NCI-H1092 (cell line): ENCODE measurements around the gene PPP1R2.

Experiments used
- DNase-seq: peaks from one replicate; lab custom pipeline; 2025; lab: John Stamatoyannopoulos, UW

Gene PPP1R2

DNA sequence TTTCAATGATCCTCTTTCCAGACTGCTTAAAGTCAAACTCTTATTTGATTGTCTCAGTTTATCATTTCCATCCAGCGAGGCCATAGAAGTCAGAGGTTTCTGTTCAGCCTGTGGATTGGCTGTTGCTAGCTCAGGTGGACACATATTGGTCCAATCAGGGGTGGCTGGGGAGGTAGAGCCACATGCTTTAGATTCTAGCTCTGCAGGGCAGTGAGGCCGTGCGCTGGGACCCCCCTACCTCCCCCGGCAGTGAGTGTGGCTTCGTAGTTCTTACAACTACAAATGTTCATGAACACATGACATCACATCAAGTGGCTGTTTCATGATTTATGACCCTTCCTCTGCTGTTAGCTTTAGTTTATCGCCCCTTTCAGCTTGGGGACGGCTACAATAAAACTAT, 22.6 kb upstream of the PPP1R2 start:
- no peak for DNase-seq

DNA sequence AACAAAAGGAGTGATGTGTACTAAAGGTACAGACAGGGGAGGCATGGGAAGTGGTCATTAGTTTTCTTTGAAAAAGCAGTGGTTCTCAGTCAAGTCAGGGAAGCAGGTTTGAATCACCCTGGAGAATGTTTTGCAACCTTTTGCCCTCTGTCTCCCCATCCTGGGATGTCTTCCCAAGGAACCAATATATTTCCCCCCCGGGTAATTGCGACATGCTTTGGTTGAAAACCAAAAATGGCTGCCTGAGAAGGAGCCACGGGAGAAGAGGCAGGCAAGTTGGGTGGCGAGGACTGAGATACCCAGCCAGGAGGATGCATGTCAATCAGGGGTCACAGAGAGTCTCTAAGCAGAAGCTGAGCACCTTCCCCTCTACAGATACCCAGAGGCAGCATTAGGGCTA, 20.2 kb upstream of the PPP1R2 start:
- no peak for DNase-seq

DNA sequence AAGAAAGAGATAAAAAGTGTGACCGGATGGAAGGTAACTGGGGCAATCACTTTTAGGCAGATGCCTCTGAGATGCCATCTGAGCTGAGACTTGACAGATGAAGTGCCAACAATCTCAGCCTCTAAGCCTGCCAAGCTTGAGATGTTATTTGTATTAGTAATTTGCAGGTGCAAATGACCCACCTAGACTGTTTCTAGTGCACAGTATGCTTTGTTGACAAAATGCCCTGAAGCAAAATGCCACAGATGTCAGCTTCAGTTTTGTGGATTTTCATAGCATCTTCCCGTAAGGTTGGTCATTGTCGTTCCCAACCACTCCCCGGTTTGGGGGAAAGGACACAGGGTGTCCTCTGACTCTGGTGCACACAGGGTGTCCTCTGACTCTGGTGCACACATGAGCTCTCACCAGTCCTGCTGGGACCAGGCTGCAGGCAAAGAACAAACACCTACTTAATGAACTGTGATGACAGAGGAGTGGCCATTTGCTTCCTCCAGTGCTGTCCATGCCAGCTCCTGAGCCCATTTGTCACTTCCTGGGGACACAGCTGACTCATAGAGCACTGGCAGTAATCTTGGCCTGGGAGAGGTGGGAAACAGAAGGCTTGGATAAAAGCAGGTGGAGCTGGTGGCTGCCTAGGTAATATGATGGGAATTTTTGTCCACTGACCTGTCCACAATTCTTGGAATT, 16.7 kb upstream of the PPP1R2 start:
- no peak for DNase-seq

DNA sequence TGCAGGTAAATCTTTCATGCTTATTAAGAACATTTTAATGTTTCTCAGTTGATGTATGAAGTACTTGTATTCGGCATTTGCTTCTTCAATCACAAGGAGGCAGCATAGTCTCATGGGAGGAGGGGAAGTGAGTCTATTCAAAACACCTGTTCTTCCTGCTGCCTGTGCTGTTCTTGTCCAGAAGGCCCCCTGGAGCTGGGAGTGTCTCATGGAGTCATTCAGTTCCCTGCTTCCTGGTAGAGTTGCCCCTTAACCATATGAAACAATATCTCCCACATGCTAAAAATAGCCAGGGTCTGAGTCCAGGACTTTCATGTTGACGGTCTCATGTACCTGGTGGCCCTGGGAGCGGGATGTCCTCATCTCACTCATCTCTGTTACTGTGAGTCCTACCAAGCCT, 15.5 kb upstream of the PPP1R2 start:
- no peak for DNase-seq

DNA sequence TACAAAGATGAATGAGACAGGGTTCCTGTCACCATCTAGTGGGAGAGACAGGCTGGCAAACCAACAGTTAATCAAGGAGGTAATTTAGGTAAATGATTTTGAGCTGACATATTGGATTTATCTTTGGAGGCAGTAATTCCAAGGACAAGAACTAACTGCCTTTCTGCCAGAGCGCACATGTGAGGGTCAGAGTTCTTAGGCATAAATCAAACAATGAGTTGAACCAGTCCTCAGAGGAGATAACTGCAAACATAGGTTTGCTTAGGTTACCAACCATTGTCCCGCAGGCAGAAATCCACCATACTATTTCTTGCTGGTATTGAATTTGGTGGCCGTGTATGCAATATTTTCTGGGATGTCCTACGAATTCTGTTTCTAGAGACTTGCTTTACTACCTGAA, 14.2 kb upstream of the PPP1R2 start:
- DNase-seq, result no peak

DNA sequence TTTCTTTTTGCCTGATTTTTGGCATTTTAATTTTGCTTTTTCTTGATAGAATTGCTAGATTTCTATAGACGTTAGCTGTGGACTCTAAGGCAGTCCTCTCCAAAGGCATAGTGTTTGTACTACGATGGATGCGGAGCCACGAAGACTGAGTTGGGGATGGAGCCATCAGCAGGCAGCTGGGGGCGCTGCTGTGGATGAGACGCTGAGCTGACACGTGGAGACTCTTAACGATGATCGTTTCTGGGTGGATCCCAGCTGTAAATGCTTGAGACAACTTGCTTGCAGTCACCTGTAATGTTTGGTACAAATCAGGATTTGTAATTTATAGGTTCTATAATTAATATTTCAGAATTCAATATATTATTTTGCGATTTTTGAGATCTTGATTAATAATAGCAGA, 13.3 kb upstream of the PPP1R2 start:
- DNase-seq, result no peak

DNA sequence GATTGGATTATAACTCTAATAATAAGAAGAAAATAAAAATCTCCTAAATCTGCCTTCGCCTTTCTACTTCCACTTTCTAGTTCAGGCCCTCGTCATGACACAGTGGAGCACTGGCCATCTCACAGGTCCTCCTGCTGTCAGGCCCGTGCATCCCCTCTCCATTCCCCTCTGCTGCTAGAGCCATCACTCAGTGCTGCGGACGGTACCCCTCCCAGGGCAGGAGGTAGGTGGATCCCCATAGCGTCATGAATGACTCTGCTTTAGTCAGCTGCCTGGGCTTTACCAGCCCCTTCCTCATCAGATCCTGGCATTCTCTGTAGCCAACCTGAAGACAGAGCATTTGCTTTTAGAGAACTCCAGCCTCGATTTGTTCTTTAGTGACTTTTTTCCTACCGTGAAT, 12.0 kb upstream of the PPP1R2 start:
- no peak for DNase-seq

DNA sequence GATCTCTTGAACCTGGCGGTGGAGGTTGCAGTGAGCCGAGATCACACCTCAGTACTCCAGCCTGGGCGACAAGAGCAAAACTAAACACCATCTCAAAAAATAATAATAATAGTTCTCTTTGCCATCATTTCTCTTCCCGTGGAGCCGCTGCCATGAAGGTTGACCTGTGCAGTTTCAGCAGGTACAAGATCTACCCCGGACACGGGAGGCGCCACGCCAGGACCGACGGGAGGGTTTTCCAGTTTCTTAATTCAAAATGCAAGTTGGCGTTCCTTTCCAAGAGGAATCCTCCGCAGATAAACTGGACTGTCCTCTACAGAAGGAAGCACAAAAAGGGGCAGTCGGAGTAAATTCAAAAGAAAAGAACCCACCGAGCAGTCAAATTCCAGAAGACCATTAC, 11.3 kb upstream of the PPP1R2 start:
- no peak for DNase-seq

DNA sequence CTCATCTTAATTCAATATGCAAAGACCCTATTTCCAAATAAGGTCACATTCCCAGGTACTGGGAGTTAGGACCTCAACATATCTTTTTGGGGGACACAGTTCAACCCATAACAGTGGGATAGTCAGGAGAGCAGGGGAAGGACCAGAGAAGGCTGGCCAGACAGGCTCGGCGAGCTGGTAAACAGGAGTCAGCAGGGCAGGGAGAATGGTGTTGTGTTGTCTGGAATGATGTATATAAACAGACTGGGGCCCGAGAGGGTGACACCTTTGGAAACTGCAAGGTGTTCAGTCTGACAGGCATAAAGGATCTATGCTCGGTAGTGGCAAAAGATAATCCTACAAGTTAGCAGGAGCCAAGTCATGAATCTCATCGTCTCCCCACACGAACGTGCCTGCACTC, 10.1 kb upstream of the PPP1R2 start:
- DNase-seq, result no peak

DNA sequence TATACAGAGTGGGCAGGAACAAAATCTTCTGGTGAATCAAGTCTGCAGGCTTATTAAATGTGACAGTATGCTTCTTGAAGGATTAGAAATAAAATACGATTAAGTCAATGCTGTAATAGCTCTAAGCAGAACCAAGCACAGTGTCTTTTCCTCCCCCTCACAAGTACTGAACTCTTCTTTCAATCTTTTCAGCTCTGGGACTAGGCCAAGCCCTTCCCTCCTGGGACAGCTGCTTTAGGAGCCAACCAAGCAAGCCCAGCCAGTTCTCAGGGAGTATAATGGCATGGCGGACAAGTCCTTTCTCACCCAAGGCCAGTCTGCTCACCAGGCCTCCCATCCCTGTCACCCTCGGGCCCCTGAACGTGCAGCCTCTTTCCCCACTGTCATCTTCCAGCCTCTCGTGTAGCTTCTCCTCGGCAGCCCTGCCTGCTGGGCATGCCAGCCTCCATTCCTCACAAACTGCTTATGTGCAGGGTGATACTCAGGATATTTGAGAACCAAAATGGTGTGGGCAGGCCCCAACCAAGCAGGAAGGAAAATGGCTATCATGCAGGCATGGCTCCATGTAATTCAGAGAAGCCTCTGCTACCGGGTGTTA, 8.4 kb upstream of the PPP1R2 start:
- no peak for DNase-seq

DNA sequence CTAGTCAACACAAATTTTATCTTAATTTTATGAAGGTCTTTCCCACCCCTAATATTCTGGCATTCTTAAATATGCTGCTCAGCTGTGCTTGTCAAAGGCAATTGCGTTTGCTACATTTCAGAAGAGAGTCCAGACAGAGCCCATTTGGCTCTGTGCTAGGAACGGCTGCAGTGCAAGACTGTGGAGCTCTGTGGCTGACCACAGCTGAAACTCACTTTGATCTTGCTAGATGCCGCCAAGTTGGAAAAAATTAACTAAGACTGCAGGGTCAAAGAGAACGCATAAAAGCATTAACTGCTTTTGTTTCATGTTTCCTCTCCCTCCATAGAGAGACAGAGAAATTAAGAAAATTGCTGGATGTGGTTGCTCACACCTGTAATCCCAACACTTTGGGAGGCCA, 7.6 kb upstream of the PPP1R2 start:
- no peak for DNase-seq

DNA sequence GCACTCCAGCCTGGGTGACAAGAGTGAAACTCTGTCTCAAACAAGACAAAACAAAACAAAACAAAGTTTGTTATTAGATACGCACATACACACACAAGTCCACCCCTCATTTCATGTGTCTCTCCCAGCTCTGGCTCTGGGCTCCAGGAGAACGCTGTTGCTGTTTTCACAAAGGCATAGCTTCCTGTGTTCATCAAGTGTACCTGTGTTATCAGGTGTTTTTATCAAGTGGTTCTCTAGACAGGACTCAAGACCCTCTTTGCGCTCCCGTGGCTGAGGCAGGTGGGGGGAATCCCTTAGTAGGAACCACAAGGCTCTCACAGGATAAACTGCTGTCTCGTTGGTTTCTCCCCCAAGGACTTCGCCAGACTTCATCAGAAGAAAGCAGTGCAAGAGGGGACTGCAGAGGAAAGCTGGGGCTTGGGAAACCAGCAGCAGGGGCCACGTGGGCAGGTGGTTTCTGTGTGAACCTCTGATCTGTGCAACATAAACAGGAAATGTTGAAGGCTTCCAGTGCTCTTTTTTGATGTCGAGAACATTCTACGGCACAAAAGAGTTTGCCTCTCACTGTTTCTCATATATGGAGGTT, 6.9 kb upstream of the PPP1R2 start:
- DNase-seq, result no peak

DNA sequence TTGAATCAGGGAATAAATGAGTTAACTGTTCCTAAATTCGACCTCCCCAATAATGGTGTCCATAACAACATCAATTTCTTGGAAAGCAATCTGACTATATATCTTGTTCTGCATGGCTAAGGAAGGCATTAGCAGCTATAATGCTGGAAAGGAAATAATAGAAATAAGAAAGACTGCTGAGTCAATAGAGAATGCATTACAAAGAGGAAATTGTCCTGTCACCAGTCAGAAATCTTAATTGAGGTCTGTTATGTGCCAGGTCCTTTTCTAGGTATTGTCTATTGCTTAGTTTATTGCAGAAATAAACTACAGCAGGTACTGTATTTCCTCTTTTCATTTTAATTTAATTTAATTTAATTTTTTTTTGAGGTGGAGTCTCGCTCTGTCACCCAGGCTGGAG, 5.9 kb upstream of the PPP1R2 start:
- DNase-seq, result no peak

DNA sequence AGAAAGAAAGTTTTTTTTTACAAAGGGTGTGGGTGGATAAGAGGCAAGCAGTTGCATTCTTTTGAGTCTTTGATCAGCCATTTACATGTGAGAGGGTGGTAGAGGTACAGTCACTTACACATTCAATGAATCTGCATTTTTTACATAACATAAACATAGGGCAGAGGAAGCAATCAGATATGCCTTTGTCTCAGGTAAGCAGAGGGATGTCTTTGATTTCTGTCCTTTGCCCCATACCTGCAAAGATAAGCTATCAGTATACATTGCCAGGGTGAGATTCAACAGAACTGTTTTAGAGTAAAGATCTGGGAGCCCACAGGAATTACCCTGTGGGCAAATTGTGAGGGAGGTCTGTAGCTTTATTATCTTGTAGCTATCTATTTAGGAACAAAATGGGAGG, 5.4 kb upstream of the PPP1R2 start:
- no peak for DNase-seq

DNA sequence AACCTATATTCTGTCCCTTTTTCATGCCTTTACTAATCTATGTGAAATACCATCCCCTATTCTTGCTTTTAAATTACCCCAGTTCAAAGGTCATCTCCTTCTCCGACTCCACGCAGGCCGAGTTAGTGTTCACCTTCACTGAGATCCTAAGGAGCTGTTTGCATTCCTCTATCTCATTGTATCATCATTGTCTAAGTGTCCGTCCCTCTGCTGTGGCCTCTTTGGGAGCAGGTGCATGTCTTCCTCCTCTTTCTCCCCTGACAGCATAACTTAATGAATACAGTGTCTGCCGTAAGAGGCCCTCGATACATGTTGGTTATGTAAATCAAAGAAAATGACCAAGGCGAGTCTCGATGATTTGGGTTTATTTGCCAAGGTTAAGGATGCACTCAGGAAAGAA, 4.9 kb upstream of the PPP1R2 start:
- no peak for DNase-seq

DNA sequence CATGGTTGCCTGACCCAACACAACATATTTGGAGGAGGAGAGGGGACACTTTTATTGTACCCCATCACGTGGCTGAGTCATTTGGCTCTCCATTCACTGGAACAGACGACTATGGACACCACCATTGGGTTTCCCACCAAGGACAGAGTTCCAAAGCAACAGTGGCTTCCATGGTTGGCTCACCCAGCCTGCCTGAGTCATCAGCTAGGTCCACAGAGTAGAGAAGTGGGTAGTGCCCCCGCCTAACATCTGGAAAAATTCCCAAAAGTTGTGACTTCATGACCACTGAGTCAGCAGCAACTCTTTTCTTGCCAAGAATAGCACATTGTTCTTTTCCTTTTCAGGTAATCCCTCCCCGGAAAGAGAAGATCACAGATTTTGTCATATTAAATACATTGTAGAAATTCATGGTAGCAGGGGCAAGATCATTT, 3.0 kb upstream of the PPP1R2 start:
- no peak for DNase-seq

DNA sequence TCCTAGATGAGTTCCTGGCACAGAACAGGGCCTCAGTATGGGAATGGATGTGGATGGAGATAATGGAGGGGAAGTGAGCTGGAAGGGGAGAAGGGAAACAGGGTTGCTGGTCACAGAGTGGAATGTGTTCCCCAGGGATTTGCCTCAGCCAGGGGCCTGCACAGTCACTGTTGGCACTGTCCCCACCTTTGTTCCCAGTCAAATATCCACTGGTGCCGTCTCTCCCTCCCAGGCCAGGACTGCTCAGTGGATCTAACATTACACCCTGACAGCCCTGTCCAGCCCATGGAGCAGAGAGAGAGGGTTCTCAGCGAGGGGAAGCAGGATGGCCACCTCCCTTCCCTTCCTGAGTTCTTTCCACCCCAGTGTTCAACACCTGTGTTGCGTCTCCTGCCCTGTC, 1.5 kb upstream of the PPP1R2 start:
- no peak for DNase-seq

DNA sequence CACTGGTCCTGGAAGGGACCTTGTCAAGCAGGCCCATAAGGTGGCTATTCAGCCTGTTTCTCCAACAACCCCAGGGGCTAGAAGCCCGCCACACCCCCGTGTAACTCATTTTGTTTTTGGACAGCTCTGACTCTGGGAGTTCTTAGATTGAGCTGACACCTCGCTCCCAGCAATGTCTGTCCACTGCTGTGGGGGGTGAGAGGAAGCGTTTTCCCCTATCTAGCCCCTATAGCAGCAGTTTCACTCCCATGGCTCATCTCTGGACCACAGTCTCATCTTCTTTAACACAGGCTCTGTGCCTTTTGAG, 1.1 kb upstream of the PPP1R2 start:
- no peak for DNase-seq

DNA sequence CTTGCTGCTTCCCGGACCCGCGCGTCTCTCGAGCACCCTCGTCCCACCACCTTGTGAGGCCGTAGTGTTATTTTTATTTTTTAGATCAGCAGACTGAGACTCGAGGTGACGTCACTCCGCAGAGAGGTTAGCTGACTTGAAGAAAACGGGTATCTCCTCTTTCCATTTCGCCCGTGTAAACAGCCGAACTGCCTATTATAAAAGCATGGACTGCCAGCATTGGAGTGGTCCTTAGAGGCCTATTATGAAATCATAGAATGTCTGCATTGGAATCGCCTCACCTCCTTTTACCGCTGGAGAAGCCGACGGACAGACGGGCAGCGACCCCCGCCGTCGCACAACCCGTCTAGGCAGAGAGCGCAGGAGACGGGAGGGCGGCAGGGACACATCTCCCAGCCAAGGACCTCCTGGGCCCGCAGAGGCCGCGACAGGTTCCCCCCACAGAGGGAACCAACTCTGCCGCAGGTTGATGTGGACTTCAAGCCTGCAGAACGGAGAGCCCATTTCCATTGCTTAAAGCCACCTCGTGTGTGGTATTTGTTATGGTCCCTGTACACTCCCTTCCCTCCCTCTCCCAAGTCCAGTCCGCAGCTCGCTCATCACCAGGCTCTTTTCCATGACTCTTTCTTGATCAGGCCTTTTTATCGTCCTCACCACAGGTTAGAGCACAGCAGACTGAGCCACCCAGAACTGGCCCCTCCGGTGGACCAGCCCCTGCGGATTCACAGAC, 540 bp upstream of the PPP1R2 start:
- DNase-seq, result peak; percentile 60

DNA sequence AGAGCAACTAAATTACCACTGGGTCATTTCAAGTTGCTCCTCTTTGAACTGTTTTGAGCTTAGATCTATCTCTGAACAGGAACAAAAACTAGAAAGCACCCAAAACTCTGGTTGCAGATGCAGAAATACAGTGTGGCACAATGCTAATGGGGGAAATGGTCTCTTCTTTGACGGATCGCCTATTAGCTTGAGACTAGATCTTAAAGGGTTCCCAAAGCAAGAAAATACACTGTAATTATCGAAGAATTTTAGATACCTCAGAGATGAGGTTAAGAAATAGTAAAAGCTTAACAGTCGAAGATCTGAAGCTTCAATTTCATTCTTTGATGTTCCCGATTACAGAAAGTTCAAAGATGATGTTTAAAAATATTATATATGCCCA, 818 bp downstream of the PPP1R2 start:
- DNase-seq, result no peak

DNA sequence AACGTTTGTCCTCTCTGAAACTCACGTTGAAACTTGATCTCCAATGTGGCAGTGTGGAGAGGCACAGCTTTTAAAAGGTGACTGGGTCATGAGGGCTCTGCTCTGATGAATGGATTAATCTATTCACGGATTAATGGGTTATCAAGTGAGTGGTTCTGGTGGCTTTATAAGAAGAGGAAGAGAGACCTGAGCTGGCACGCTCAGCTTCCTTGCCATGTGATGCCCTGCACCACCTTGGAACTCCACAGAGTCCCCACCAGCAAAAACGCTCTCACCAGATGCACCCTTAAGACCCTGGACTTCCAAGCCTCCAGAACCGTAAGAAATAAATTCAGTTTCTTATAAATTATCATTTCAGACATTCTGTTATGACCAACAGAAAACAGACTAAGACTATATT, 2.6 kb downstream of the PPP1R2 start:
- no peak for DNase-seq

DNA sequence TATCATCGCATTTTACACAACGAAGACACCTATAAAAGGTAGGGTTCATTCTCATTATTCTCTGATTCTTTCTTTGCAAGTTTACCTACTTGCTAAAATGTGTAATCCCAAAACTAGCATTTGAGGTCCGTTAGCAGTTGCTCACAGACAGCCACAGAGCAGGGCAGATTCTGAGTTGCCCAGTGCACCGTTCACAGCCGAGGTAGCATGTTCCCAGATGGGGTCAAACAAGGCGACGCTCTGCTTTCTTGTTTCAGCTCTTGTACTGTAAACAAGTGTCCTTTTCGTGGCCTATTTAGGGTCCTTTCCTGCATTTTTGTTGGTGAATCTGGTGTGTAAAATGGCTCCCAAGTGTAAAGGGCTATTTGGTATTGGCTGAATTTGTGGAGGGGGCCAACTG, 3.1 kb downstream of the PPP1R2 start:
- DNase-seq, result no peak

DNA sequence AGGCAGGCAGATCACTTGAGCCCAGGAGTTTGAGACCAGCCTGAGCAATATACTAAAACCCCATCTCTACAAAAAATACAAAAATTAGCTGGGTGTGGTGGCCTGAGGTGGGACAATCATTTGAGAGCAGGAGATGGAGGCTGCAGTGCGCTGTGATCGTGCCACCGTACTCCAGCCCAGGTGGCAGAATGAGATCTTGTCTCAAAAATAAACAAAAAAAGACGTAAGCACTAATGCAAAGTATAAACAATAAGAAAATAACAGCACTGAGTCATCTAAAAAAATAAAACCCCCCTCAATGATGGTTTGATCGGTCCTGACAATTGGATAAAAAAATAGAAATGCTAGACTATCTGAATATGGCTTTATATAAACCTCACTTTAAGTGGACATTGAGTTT, 3.6 kb downstream of the PPP1R2 start:
- DNase-seq, result no peak

DNA sequence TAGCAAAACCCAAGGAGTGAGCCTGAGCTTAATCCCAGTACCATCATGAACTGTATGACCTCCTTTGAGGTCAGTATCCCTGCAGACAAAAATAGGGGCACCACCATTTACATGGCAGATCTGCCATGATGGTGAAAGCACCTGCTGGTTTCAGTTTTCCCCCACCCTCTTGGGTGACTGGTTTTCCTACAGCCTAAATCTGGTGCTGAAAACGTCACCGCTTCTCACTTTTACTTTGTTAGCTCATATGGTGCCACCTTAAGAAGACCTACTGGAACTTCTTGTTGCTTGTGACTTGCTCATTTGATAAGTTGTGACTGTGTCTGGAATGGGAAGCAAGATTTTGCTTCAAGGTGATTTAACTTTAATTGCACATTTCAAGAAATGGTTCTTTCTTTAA, 5.1 kb downstream of the PPP1R2 start:
- no peak for DNase-seq
